ENCODE data around the gene TMEM132C.
A peak's percentile ranks its signal among the peaks of the same experiment; 100 is the strongest.

Gene TMEM132C

GRCh38 chr12:128664501-128664900, 397.5 kb downstream of the TMEM132C start:
- Mint-ChIP-seq H3K27ac (no peak overlapping the region), H3K36me3 (ENCODE audit: low read depth) (no peaks in the 10 kb centered on the region), H3K9me3 (no peaks in the 10 kb centered on the region), H3K4me3 (no peak overlapping the region), H3K4me1 (peaks cover 41% of the 10 kb centered on the region), H3K27me3 (ENCODE audit: low read depth) (no peaks in the 10 kb centered on the region)
- no peak for TF ChIP-seq CTCF (IDR thresholded peaks at IDR 0.05; ENCODE audit: unreplicated experiment in 3 of 3)

GRCh38 chr12:128667193-128667592, 400.2 kb downstream of the TMEM132C start:
- H3K9me3 Mint-ChIP-seq, result peaks cover 3% of the 10 kb centered on the region
- TF ChIP-seq CTCF (IDR thresholded peaks at IDR 0.05; ENCODE audit: unreplicated experiment in 3 of 3), result no peak
- H3K4me3 Mint-ChIP-seq, result no peak overlapping the region
- peak overlapping the region in 2 of 3 experiments; percentile 0 to 21 for H3K27ac Mint-ChIP-seq
- H3K27me3 Mint-ChIP-seq (ENCODE audit: low read depth), result no peaks in the 10 kb centered on the region
- H3K36me3 Mint-ChIP-seq (ENCODE audit: low read depth), result peaks cover 15% of the 10 kb centered on the region
- peaks cover 21% of the 10 kb centered on the region for H3K4me1 Mint-ChIP-seq

GRCh38 chr12:128671528-128672042, 404.6 kb downstream of the TMEM132C start:
- no peak for TF ChIP-seq CTCF (IDR thresholded peaks at IDR 0.05; ENCODE audit: unreplicated experiment in 3 of 3)
- peaks cover 15% of the 10 kb centered on the region for H3K36me3 Mint-ChIP-seq (ENCODE audit: low read depth)
- peaks cover 3% of the 10 kb centered on the region for H3K9me3 Mint-ChIP-seq
- H3K4me1 Mint-ChIP-seq, result peaks cover 11% of the 10 kb centered on the region
- H3K27me3 Mint-ChIP-seq (ENCODE audit: low read depth), result no peaks in the 10 kb centered on the region
- peak overlapping the region in 1 of 3 experiments; percentile 36 for H3K27ac Mint-ChIP-seq
- H3K4me3 Mint-ChIP-seq, result no peak overlapping the region

- H3K4me3 Mint-ChIP-seq, result no peak overlapping the region
- no peak for TF ChIP-seq CTCF (IDR thresholded peaks at IDR 0.05; ENCODE audit: unreplicated experiment in 3 of 3)
- no peak overlapping the region for H3K27ac Mint-ChIP-seq
- peaks cover 3% of the 10 kb centered on the region for H3K9me3 Mint-ChIP-seq
- H3K27me3 Mint-ChIP-seq (ENCODE audit: low read depth), result no peaks in the 10 kb centered on the region
- peaks cover 15% of the 10 kb centered on the region for H3K36me3 Mint-ChIP-seq (ENCODE audit: low read depth)
- peaks cover 7% of the 10 kb centered on the region for H3K4me1 Mint-ChIP-seq
Observed at GRCh38 chr12:128672428-128672827, 405.5 kb downstream of the TMEM132C start.

GRCh38 chr12:128672893-128673292, 405.9 kb downstream of the TMEM132C start:
- no peak overlapping the region for H3K27ac Mint-ChIP-seq
- H3K36me3 Mint-ChIP-seq (ENCODE audit: low read depth), result peaks cover 15% of the 10 kb centered on the region
- peaks cover 3% of the 10 kb centered on the region for H3K9me3 Mint-ChIP-seq
- TF ChIP-seq CTCF (IDR thresholded peaks at IDR 0.05; ENCODE audit: unreplicated experiment in 3 of 3), result no peak
- H3K27me3 Mint-ChIP-seq (ENCODE audit: low read depth), result no peaks in the 10 kb centered on the region
- H3K4me1 Mint-ChIP-seq, result peaks cover 5% of the 10 kb centered on the region
- H3K4me3 Mint-ChIP-seq, result no peak overlapping the region

GRCh38 chr12:128675576-128675975, 408.6 kb downstream of the TMEM132C start:
- TF ChIP-seq CTCF (IDR thresholded peaks at IDR 0.05; ENCODE audit: unreplicated experiment in 3 of 3), result no peak
- H3K4me3 Mint-ChIP-seq, result no peak overlapping the region
- no peaks in the 10 kb centered on the region for H3K27me3 Mint-ChIP-seq (ENCODE audit: low read depth)
- H3K4me1 Mint-ChIP-seq, result peaks cover 5% of the 10 kb centered on the region
- H3K9me3 Mint-ChIP-seq, result peaks cover 3% of the 10 kb centered on the region
- H3K27ac Mint-ChIP-seq, result no peak overlapping the region
- H3K36me3 Mint-ChIP-seq (ENCODE audit: low read depth), result peaks cover 10% of the 10 kb centered on the region

Data from nephron (organoid).